Ovary (tissue), 9 donors: ENCODE data around the gene KCNIP4. TPM values are rescaled to one million over a fixed set of nuclear protein-coding genes. Genes with fewer than 3 reads are reported as not detected.

Source experiments
- DNase-seq, 5 donors: peaks; one replicate each; pipeline ENCODE4 v3.0.0-alpha.2; 2019 to 2020
- H3K27ac ChIP-seq, 2 donors: fragments of 200-600 bp; one replicate each; pipeline versions ENCODE4 v1.5.1 to v1.8.0; 2019 to 2022
- H3K27me3 ChIP-seq: fragments of 200-600 bp; one replicate; pipeline ENCODE4 v1.8.0; 2022
- H3K36me3 ChIP-seq: fragments of 200-600 bp; sonication (generic); one replicate; pipeline ENCODE4 v1.5.1; 2019
- H3K4me1 ChIP-seq: one replicate; pipeline ENCODE4 v1.8.1; 2013; ENCODE audit warnings: mild to moderate bottlenecking, moderate library complexity; ENCODE audit not compliant: insufficient read depth
- H3K4me3 ChIP-seq: fragments of 200-600 bp; sonication (generic); one replicate; pipeline ENCODE4 v1.5.1; 2017
- H3K9me3 ChIP-seq, 2 donors: fragments of 200-600 bp in 1 of 2; sonication (generic) in 1 of 2; one replicate each; pipeline versions ENCODE4 v1.5.1 to v1.8.1; 2013 to 2019; ENCODE audit warnings: mild to moderate bottlenecking in 1 of 2, moderate library complexity in 1 of 2
- CTCF ChIP-seq, 3 donors: fragments of 450-650 bp in 2 of 3; fragments of 200-600 bp in 1 of 3; IDR thresholded peaks; one replicate each; pipeline versions ENCODE4 v1.5.1 to v1.8.0; 2016 to 2022; ENCODE audit warnings: antibody characterized with exemption in 3 of 3, mild to moderate bottlenecking in 1 of 3
- EP300 ChIP-seq: sonication (generic); formaldehyde crosslinking; IDR thresholded peaks from one replicate; pipeline ENCODE4 v1.6.1; 2017; ENCODE audit warnings: antibody characterized with exemption
- POLR2A ChIP-seq: fragments of 450-650 bp; IDR thresholded peaks from one replicate; pipeline ENCODE4 v1.6.1; 2017; ENCODE audit warnings: antibody characterized with exemption, mild to moderate bottlenecking, moderate library complexity
- WGBS, 3 donors: extraction: QIAGEN DNeasy Blood & Tissue Kit in 1 of 3; methylation state at CpG; one replicate each; pipeline versions ENCODE4 v1.1.5 to v1.1.7; 2013 to 2017; 5-methylcytosine and 5-hydroxymethylcytosine counted together
- intact Hi-C, 4 donors: fragments of 100-400 bp; cut with DNase I; formaldehyde crosslinking; loops; one replicate each; pipeline versions ENCODE4 v1.11.0 to v1.15.1; 2022 to 2023
- polyA plus RNA-seq, 2 donors: library from polyadenylated mRNA; stranded (reverse); fragments of 200-250 nt in 1 of 2; fragments of 350-450 nt in 1 of 2; fragmentation: Illumina TruSeq in 1 of 2; extraction: RNeasy Lipid Tissue Mini Kit (QIAGEN cat#74804) in 1 of 2; gene quantifications; one replicate each; pipeline ENCODE4 v1.2.3, GENCODE V29; 2013 to 2014
- total RNA-seq, 7 donors: library from RNA; depleted of rRNA in 2 of 7; stranded (reverse); fragments of >200 nt in 2 of 7; fragmentation: NEBNext Ultra II Directional in 3 of 7; extraction: Animal tissue kit (Norgen Biotek cat#: 25700) in 3 of 7; gene quantifications; one replicate each; pipeline versions ENCODE4 v1.1.0 to v1.2.4, GENCODE V29; 2016 to 2023
- donor health status: DM: no; HTN: no; CAD: no; lungs with moderate emphysema.
- donor health status: DM: no; HTN: no; CAD: no.
- donor health status: Bipolar disorder and iron deficiency.
- donor health status: DM: yes; HTN: yes; CAD: no.
- donor health status: DM: no; HTN: no; CAD: no.
- donor health status: DM: yes; HTN: yes; CAD: no.

The KCNIP4 gene
- total and polyA plus RNA-seq, 9 donors = 0.11 to 3.9 (median 0.93) TPM; not detected in 1

DNA sequence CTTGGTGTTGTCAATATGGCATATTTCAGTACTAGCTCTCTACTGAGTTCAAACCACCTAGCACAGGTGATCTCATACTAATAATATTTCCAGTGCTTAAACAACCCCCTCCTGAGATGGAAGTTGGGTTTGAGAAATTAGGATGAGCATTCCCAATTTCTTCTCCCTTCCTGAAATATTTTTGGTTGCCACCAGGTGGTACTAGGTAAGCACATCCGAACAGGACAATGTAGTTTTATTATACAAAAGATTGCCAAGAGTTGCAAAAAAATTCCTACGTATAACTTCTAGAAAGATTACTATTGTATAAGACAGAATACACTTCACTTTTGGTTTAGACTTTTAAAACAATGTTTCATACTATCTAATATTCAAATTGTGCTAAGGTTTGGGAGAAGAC is 763.8 kb downstream of the KCNIP4 start:
- H3K4me1 ChIP-seq = peaks cover 2% of the 10 kb centered on the region
- H3K27me3 ChIP-seq = no peaks in the 10 kb centered on the region
- no peak overlapping the region for H3K4me3 ChIP-seq
- TF ChIP-seq CTCF (IDR thresholded peaks at IDR 0.05) (no peak), POLR2A (no peak), EP300 (no peak)
- intact Hi-C loops = no loop called here
- H3K27ac ChIP-seq = no peak overlapping the region
- H3K36me3 ChIP-seq = no peaks in the 10 kb centered on the region
- DNase-seq = no peak
- H3K9me3 ChIP-seq = no peaks in the 10 kb centered on the region
- 50 to 56% (median 54%) methylated on average over 2 of the region's 2 CpGs for WGBS, 3 donors

DNA sequence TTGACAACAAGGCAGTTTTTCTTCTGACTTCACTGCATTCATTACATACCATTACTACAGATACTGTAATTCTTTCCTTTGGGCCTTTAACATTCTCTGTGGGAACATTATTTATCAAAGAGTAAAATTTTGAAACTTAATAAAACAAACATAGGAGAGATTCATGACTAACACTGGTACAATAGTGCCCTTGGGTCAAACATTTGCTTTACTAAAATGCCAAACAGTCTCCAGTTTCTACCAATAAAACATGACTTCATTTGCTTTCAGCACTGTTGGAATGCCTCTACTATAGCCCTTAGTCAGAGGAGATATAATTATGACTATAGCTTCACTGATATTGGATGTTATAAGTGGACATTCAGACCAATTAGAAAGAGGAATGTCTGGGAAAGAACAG is 766.9 kb downstream of the KCNIP4 start:
- Histone ChIP-seq H3K9me3 (no peaks in the 10 kb centered on the region), H3K36me3 (no peaks in the 10 kb centered on the region), H3K4me1 (peaks cover 2% of the 10 kb centered on the region), H3K4me3 (no peak overlapping the region), H3K27ac (no peak overlapping the region), H3K27me3 (no peaks in the 10 kb centered on the region)
- no peak for DNase-seq
- TF ChIP-seq POLR2A = no peak
- TF ChIP-seq CTCF (IDR thresholded peaks at IDR 0.05) = no peak
- TF ChIP-seq EP300 = no peak
- intact Hi-C loops = no loop called here

DNA sequence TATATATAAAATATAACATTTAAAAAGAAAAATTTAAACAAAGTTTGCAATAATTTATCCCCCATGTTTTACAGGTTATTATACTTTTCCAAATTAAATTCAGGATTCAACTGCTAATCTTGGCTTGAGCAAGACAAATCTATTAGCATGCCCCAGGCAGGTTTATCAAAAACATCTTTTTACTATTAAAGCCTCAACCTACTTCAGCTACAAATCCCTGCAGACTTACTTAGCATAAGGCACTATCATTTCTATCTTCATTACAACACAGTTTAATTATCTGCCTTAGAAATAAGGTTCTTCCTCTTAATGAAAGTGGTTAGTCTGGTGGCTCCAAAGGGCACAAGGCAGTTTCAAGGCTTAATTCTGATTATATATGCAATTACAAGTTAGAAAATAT is 770.7 kb downstream of the KCNIP4 start:
- H3K4me1 ChIP-seq = peaks cover 2% of the 10 kb centered on the region
- no peaks in the 10 kb centered on the region for H3K9me3 ChIP-seq
- no peak for DNase-seq
- H3K4me3 ChIP-seq = no peak overlapping the region
- H3K27me3 ChIP-seq = no peaks in the 10 kb centered on the region
- intact Hi-C loops = no loop called here
- H3K36me3 ChIP-seq = no peaks in the 10 kb centered on the region
- TF ChIP-seq CTCF (IDR thresholded peaks at IDR 0.05) (no peak), POLR2A (no peak), EP300 (no peak)
- H3K27ac ChIP-seq = no peak overlapping the region

DNA sequence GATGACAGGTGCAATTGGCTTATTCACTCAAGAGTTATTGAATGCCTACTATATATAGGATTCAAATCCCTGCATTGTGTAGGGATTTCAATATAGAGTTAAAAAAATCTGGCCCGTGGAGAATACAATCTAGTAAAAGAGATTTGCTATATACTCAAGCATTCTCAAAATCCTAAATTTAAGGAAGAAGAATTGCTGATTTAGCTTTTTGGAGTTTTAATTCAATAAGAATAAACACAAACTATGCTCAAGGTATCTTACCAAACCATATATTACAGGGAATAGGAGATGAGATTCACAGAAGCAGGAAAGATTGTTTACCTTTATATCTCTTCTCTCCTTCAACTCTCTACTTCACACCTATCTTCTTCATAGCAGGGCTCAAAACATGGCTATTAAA is 771.5 kb downstream of the KCNIP4 start:
- no peaks in the 10 kb centered on the region for H3K27me3 ChIP-seq
- intact Hi-C loops = no loop called here
- H3K9me3 ChIP-seq = no peaks in the 10 kb centered on the region
- TF ChIP-seq EP300 (no peak), CTCF (IDR thresholded peaks at IDR 0.05) (no peak), POLR2A (no peak)
- peaks cover 2% of the 10 kb centered on the region for H3K4me1 ChIP-seq
- 71 to 80% (median 74%) methylated on average over 1 of the region's 1 CpG for WGBS, 3 donors
- H3K27ac ChIP-seq = no peak overlapping the region
- DNase-seq = no peak
- H3K36me3 ChIP-seq = no peaks in the 10 kb centered on the region
- no peak overlapping the region for H3K4me3 ChIP-seq

GRCh38 chr4:21167711-21168110 is 780.9 kb downstream of the KCNIP4 start:
- H3K9me3 ChIP-seq = no peaks in the 10 kb centered on the region
- no peaks in the 10 kb centered on the region for H3K36me3 ChIP-seq
- H3K4me3 ChIP-seq = no peak overlapping the region
- intact Hi-C loops = no loop called here
- H3K27me3 ChIP-seq = no peaks in the 10 kb centered on the region
- no peak for DNase-seq
- no peak overlapping the region for H3K27ac ChIP-seq
- H3K4me1 ChIP-seq = no peaks in the 10 kb centered on the region
- TF ChIP-seq POLR2A (no peak), CTCF (IDR thresholded peaks at IDR 0.05) (no peak), EP300 (no peak)
- WGBS, 3 donors = 57 to 79% (median 59%) methylated on average over 1 of the region's 1 CpG
